GM12878 (cell line): ENCODE measurements around the gene TCAF1. TPM values are rescaled to one million over a fixed set of nuclear protein-coding genes. Genes with fewer than 3 reads are reported as not detected.

Source experiments
- ATAC-seq: fragments of 200-7000 bp; cut with Tn5 transposase; 3 replicates; pipeline ENCODE4 v1.9.1; 2020; ENCODE audit warnings: mild to moderate bottlenecking, moderate library complexity
- BruUV-seq: library from RNA; stranded (reverse); fragments of 400-500 nt; replicated peaks from 2 replicates; lab custom pipeline; 2021; lab: Mats Ljungman, UMichigan
- CTCF ChIA-PET: fragments of 300-600 bp; sonication (Branson Sonifier 250); formaldehyde crosslinking; extraction: SDS; loops from one replicate; lab custom pipeline; 2021; ENCODE audit warnings: inconsistent platforms; lab: Yijun Ruan, JAX
- POLR2A ChIA-PET: fragments of 350-600 bp; formaldehyde crosslinking; extraction: SDS; loops from one replicate; lab custom pipeline; 2021; ENCODE audit warnings: inconsistent platforms; lab: Charles Lee
- RAD21 ChIA-PET: fragments of 300-600 bp; sonication (Branson Sonifier 250); formaldehyde crosslinking; loops from one replicate; lab custom pipeline; 2023; ENCODE audit warnings: antibody characterized with exemption; ENCODE audit not compliant: unreplicated experiment; lab: Charles Lee
- SMC1A ChIA-PET: fragments of 300-600 bp; sonication (Branson Sonifier 250); formaldehyde crosslinking; loops from one replicate; lab custom pipeline; 2023; ENCODE audit not compliant: unreplicated experiment, uncharacterized antibody; lab: Charles Lee
- DNase-seq: peaks from one replicate; pipeline ENCODE4 v3.0.0-alpha.2; 2011; ENCODE audit warnings: low read depth, low spot score
- FAIRE-seq: peaks from 3 replicates; lab custom pipeline; 2011; peaks lifted over from hg19 to GRCh38; lab: Jason Lieb, UNC
- H2AFZ ChIP-seq: 2 replicates; pipeline ENCODE4 v1.6.0; 2011; ENCODE audit warnings: low read depth, low read length, control low read depth; ENCODE audit not compliant: control insufficient read depth
- H3K27ac ChIP-seq: 2 replicates; pipeline ENCODE4 v1.5.1; 2011; ENCODE audit warnings: control low read depth; ENCODE audit not compliant: control insufficient read depth, insufficient read depth
- H3K27me3 ChIP-seq, 2 experiments: replicated peaks in 1 of 2; 2 replicates each; pipeline versions ENCODE4 v1.6.0 to v1.6.1; 2011; ENCODE audit warnings: low read length in 1 of 2; ENCODE audit not compliant: control insufficient read depth in 2 of 2, insufficient read depth in 2 of 2
- H3K36me3 ChIP-seq, 2 experiments: 2 replicates each; pipeline ENCODE4 v1.5.1; 2011; ENCODE audit warnings: low read length in 1 of 2; ENCODE audit not compliant: control insufficient read depth in 2 of 2, insufficient read depth in 2 of 2
- H3K4me1 ChIP-seq: 2 replicates; pipeline ENCODE4 v1.6.1; 2011; ENCODE audit warnings: mild to moderate bottlenecking, low read length, moderate library complexity, mixed read lengths; ENCODE audit not compliant: control insufficient read depth, insufficient read depth
- H3K4me2 ChIP-seq: 2 replicates; pipeline ENCODE4 v1.6.0; 2011; ENCODE audit warnings: control low read depth; ENCODE audit not compliant: control insufficient read depth, insufficient read depth
- H3K4me3 ChIP-seq: fragments of 200-600 bp; sonication (generic); 2 replicates; pipeline ENCODE4 v1.5.1; 2016
- H3K79me2 ChIP-seq: 2 replicates; pipeline ENCODE4 v1.6.0; 2011; ENCODE audit warnings: low read length; ENCODE audit not compliant: control insufficient read depth, insufficient read depth
- H3K9ac ChIP-seq: 2 replicates; pipeline ENCODE4 v1.8.0; 2011; ENCODE audit warnings: low read length, control low read depth, mixed read lengths; ENCODE audit not compliant: control insufficient read depth, insufficient read depth
- H3K9me3 ChIP-seq: replicated peaks from 3 replicates; pipeline ENCODE4 v1.5.1; 2011; ENCODE audit warnings: mild to moderate bottlenecking, low read length; ENCODE audit not compliant: control insufficient read depth, insufficient read depth
- H4K20me1 ChIP-seq: 2 replicates; pipeline ENCODE4 v1.6.0; 2011; ENCODE audit not compliant: control insufficient read depth, insufficient read depth
- ASH2L ChIP-seq: fragments of 300-600, 200-600 bp; sonication (generic); IDR thresholded peaks from 2 replicates; pipeline ENCODE4 v1.6.1; 2017; ENCODE audit warnings: low read depth, mild to moderate bottlenecking, borderline replicate concordance
- BACH1 ChIP-seq: fragments of 450-650 bp; IDR thresholded peaks from 2 replicates; pipeline ENCODE4 v1.6.1; 2017; ENCODE audit warnings: mild to moderate bottlenecking, borderline replicate concordance
- IRF3 ChIP-seq: fragments of 450-650 bp; IDR thresholded peaks from 2 replicates; pipeline ENCODE4 v1.6.1; 2014; ENCODE audit warnings: mild to moderate bottlenecking
- MEF2A ChIP-seq: IDR thresholded peaks from 2 replicates; pipeline ENCODE4 v1.6.1; 2011; ENCODE audit warnings: low read depth, mild to moderate bottlenecking, low read length, moderate library complexity; ENCODE audit not compliant: insufficient read depth
- NFYA ChIP-seq: IDR thresholded peaks from 2 replicates; pipeline ENCODE4 v1.6.1; 2011; ENCODE audit warnings: low read depth, mild to moderate bottlenecking, low read length, improper control_type of control experiment, borderline replicate concordance
- NR2F1 ChIP-seq: fragments of 450-650 bp; conservative IDR thresholded peaks from 2 replicates; pipeline ENCODE4 v1.6.1; 2017; ENCODE audit warnings: mild to moderate bottlenecking
- PBX3 ChIP-seq: IDR thresholded peaks from 2 replicates; pipeline ENCODE4 v1.6.1; 2011; ENCODE audit warnings: mild to moderate bottlenecking, low read depth, low read length, moderate library complexity; ENCODE audit not compliant: insufficient replicate concordance
- RBBP5 ChIP-seq: fragments of 200-600 bp; sonication (generic); conservative IDR thresholded peaks from 2 replicates; pipeline ENCODE4 v1.6.1; 2016
- ZNF24 ChIP-seq: fragments of 450-650 bp; IDR thresholded peaks from 2 replicates; pipeline ENCODE4 v1.6.1; 2017; ENCODE audit warnings: antibody characterized with exemption, mild to moderate bottlenecking
- WGBS: methylation state at CpG from one replicate; pipeline ENCODE4 v1.1.6; 2016; ENCODE audit warnings: low lambda C conversion rate; ENCODE audit not compliant: insufficient replicate concordance, insufficient coverage; ENCODE audit errors: missing lambda C conversion rate; 5-methylcytosine and 5-hydroxymethylcytosine counted together
- in situ Hi-C: fragments of 300-500 bp; cut with MboI; formaldehyde crosslinking; loops from 9 replicates; pipeline ENCODE4 v1.14.3; 2018; ENCODE audit warnings: mixed read lengths
- intact Hi-C: fragments of 100-400 bp; cut with micrococcal nuclease; formaldehyde crosslinking; loops from one replicate; pipeline ENCODE4 v1.14.2; 2022; ENCODE audit not compliant: unreplicated experiment
- polyA plus RNA-seq, 11 experiments: library from polyadenylated mRNA; depleted of rRNA in 4 of 11; unstranded in 6 of 11; stranded (reverse) in 5 of 11; fragments of >200 nt; fragmentation: Nextera tagmentation in 4 of 11; fragmentation: Illumina TruSeq in 1 of 11; extraction: Ambion mirVana in 4 of 11; extraction: Trizol in 1 of 11; gene quantifications; 1 replicate in 1 of 11; 2 replicates in 10 of 11; pipeline versions ENCODE4 v1.2.1 to v1.2.3, GENCODE V29; 2011 to 2016; ENCODE audit warnings: inconsistent platforms in 2 of 11, missing spikeins in 2 of 11, low read depth in 1 of 11
- total RNA-seq, 4 experiments: library from RNA; depleted of rRNA in 3 of 4; stranded (reverse); fragments of >200 nt in 3 of 4; fragmentation: Illumina TruSeq in 1 of 4; extraction: Trizol in 1 of 4; gene quantifications; 2 replicates each; pipeline versions ENCODE4 v1.2.1 to v1.2.3, GENCODE V29; 2013 to 2021
- TF ChIP-seq, protein P1 (sequence below): fragments of 450-650 bp; IDR thresholded peaks from 2 replicates; pipeline ENCODE4 v1.6.1; 2017; ENCODE audit warnings: mild to moderate bottlenecking, moderate library complexity

Gene TCAF1
- total and polyA plus RNA-seq, 10 of the 15 experiments (the other 5 are each of a cell fraction or from before 2014, with no cell fraction given) = 2.2 to 16.3 (median 8.0) TPM

- no peak for TF ChIP-seq PBX3
Measured at GRCh38 chr7:143886826-143887477, 15.0 kb downstream of the TCAF1 start (continued).

- POLR2A ChIA-PET = no interaction called here
- no peak for TF ChIP-seq ASH2L
- TF ChIP-seq PBX3 = no peak
- TF ChIP-seq, protein P1, sequence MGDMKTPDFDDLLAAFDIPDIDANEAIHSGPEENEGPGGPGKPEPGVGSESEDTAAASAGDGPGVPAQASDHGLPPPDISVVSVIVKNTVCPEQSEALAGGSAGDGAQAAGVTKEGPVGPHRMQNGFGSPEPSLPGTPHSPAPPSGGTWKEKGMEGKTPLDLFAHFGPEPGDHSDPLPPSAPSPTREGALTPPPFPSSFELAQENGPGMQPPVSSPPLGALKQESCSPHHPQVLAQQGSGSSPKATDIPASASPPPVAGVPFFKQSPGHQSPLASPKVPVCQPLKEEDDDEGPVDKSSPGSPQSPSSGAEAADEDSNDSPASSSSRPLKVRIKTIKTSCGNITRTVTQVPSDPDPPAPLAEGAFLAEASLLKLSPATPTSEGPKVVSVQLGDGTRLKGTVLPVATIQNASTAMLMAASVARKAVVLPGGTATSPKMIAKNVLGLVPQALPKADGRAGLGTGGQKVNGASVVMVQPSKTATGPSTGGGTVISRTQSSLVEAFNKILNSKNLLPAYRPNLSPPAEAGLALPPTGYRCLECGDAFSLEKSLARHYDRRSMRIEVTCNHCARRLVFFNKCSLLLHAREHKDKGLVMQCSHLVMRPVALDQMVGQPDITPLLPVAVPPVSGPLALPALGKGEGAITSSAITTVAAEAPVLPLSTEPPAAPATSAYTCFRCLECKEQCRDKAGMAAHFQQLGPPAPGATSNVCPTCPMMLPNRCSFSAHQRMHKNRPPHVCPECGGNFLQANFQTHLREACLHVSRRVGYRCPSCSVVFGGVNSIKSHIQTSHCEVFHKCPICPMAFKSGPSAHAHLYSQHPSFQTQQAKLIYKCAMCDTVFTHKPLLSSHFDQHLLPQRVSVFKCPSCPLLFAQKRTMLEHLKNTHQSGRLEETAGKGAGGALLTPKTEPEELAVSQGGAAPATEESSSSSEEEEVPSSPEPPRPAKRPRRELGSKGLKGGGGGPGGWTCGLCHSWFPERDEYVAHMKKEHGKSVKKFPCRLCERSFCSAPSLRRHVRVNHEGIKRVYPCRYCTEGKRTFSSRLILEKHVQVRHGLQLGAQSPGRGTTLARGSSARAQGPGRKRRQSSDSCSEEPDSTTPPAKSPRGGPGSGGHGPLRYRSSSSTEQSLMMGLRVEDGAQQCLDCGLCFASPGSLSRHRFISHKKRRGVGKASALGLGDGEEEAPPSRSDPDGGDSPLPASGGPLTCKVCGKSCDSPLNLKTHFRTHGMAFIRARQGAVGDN = no peak
- no peak for TF ChIP-seq IRF3
- TF ChIP-seq MEF2A = no peak
- TF ChIP-seq ZNF24 = no peak
- no peak for TF ChIP-seq RBBP5
- TF ChIP-seq NR2F1 = no peak
- no peak for TF ChIP-seq NFYA
- TF ChIP-seq BACH1 = no peak
- RAD21 ChIA-PET = no interaction called here
- H3K4me3 ChIP-seq = no peak overlapping the region
- SMC1A ChIA-PET = interaction anchor here (0.7 kb wide), 1 partner anchor 11 kb away, joined by 4 read pairs; no protein-coding TSS in a partner anchor
- H3K9ac ChIP-seq = no peak overlapping the region
- intact Hi-C loops (no loop called here), in situ Hi-C loops (no loop called here)
- 0 out of 2 replicates have a peak overlapping the region, but pooled peaks have one; percentile 41 for H3K4me2 ChIP-seq
- no peak overlapping the region for H3K27ac ChIP-seq
- no peaks in the 10 kb centered on the region for H4K20me1 ChIP-seq
- no peaks in the 10 kb centered on the region for H3K79me2 ChIP-seq
- H3K9me3 ChIP-seq = no peaks in the 10 kb centered on the region; the same call in 2 of the 3 replicates
- DNase-seq = no peak
- CTCF ChIA-PET = interaction anchor here (1.1 to 2.9 kb wide), 3 partner anchors 11 to 242 kb away, joined by 3 to 10 read pairs (median 8); partner anchors contain the start of gene TCAF1
- peak; percentile 50 for ATAC-seq
- H2AFZ ChIP-seq = no peak overlapping the region
- WGBS = 17% methylated on average over 3 of the region's 3 CpGs
- no peaks in the 10 kb centered on the region for H3K27me3 ChIP-seq
- no peaks in the 10 kb centered on the region for H3K36me3 ChIP-seq
- BruUV-seq = no TSS peak
- FAIRE-seq = no peak
- H3K4me1 ChIP-seq = peaks cover 6% of the 10 kb centered on the region; the same call in 1 of the 2 replicates
Measured at GRCh38 chr7:143885951-143886350, 16.0 kb downstream of the TCAF1 start.
